HTR-8/SVneo (cell line): ENCODE measurements around the gene AUP1.
"Not testable (repeated sequence)": the region's sequence is repeated elsewhere in the genome, so short reads cannot be mapped to it uniquely, and the experiment has no call there.

ENCODE experiments used
- DNase-seq: peaks from one replicate; pipeline ENCODE4 v3.0.0; 2011; ENCODE audit warnings: low spot score, mixed read lengths; ENCODE audit not compliant: insufficient read length
- FAIRE-seq: peaks from 2 replicates; lab custom pipeline; 2011; peaks lifted over from hg19 to GRCh38; lab: Jason Lieb, UNC

AUP1 gene

GRCh38 chr2:74501335-74502071, 28.0 kb downstream of the AUP1 start:
- FAIRE-seq (no peak), DNase-seq (no peak)

DNA sequence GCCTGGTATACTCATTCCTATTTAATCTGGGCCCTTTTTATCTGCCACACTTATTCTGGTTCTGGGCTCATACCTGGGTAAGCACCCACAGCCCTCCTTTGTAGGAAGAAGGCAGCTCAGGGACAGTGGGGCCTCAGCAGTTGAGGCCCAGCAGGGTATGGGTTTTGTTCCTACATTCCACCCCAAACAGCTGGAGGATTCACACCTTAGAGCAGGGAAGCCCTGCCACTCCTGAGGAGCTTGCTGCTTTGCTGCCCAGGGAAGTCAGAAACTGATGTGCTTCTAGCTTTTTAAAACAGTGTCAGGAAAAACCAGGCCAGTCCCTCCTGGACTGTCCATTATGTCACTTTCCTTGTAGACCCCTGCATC, 28.9 kb downstream of the AUP1 start:
- DNase-seq (no peak), FAIRE-seq (no peak)

GRCh38 chr2:74499940-74500577, 29.4 kb downstream of the AUP1 start:
- DNase-seq: no peak
- no peak for FAIRE-seq

GRCh38 chr2:74499267-74499939, 30.1 kb downstream of the AUP1 start, which contains the start of gene LBX2:
Gene LBX2, minus strand, starts transcription at chr2:74499603. Its CDS starts 66 bp downstream, at chr2:74499537.
- no peak for DNase-seq
- no peak for FAIRE-seq

DNA sequence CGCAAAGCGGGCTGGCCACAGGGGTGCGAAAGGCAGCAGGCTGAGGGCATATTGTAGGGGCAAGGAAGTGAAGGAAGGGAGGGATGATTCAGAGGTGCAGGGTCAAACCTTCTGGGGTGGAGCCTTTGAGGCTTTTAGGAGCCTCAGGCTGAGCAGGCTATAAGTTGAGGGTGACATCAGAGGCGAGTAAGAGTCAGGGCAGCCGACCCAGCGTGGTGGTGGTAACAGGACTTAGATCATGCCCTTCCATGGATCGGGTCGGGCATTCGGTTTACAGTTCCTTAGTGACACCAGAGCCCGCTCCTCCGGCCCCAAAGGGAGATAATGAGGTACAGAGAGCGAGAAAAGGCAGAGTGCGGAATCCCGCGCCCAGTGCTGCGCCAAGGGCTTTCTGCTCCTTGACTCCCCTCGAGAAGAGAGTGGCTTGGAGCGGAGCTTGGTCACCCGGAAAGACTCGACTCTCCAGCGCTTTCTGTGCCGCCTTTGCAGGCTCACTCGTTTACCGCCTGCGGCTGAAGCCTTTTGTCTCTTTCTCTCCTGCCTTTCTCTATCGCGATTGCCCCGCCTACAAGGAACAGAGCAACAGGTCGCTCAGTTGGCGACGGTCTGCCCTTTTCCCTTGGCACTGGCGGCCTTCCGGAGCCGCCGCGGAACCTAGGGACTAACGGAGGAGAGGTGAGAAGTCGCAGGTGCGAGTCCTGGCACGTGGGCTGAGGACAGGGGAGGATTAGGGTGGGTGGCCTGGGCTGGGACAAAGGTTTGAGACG, 30.8 kb downstream of the AUP1 start:
- FAIRE-seq (no peak), DNase-seq (no peak)

DNA sequence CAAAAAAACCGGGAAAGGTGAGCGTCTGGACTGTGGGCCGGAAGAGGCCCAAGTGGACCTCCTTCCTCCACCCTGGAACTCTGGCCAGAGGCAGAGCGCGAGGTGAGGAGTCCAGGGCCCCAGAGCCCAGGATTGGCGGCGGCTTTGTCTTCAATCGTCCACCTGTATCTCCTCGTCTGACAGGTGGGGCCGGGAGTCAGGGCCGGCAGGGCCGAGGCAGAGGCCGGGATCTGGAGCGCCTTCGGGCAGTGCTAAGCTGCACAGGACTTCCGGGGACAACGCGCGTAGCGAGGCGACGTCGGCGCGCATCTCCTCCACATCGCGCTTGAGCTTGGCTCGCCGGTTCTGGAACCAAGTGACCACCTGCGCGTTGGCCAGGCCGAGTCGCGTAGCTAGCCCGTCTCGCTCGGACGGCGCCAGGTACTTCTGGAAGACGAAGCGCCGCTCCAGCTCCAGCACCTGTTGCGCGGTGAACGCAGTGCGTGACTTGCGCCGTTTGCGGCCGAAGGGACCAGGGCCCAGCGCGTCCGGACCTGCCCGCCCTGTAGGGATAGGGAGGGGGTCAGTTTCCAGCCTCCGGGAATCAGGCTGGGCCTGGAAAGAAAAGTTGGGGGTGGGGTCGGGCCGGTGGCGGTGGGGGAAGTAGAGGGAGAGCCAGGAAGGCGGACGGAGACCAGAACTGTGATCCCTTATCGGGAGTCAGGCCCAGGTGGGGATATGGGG, 31.6 kb downstream of the AUP1 start:
- DNase-seq (no peak), FAIRE-seq (no peak)

DNA sequence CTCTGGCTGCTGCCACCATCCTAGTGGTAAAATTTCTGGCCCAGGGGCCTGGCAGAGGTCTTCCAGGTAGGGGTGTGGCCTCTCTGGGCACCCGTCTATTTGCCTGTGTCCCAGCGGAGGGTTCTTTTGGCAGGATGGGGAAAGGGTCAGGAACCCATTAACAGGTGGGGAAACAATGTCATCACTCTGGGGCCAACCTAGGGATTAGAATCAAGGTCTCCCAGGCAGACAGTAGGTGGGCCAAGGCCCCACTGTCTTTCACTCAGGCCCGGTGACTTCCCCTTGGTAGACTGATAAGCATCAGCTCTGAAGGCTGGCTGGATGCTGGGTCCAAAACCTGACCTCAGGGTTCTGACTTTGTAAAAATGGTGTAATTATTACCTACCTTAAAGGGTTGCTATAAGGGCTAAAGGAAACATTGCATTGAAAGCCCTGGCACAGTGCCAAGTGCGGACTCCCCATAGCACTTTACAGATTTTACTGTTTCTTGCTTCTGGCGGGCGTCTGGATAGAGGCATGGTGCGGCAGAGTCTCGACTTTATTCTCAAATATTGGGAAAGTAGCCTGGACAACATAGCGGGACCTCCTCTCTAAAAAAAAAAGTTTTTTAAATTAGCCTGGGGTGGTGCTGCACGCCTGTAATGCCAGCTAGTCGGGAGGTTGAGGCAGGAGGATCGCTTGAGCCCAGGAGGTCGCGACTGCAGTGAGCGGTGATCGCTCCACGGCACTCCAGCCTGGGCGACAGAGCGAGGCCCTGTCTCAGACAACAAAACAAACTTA, 32.3 kb downstream of the AUP1 start:
- DNase-seq (no peak), FAIRE-seq (no peak)

- DNase-seq (no peak), FAIRE-seq (no peak)
Measured at GRCh38 chr2:74495440-74495839, 34.1 kb downstream of the AUP1 start.

GRCh38 chr2:74493546-74493945, 36.0 kb downstream of the AUP1 start:
- DNase-seq: no peak
- FAIRE-seq: no peak

DNA sequence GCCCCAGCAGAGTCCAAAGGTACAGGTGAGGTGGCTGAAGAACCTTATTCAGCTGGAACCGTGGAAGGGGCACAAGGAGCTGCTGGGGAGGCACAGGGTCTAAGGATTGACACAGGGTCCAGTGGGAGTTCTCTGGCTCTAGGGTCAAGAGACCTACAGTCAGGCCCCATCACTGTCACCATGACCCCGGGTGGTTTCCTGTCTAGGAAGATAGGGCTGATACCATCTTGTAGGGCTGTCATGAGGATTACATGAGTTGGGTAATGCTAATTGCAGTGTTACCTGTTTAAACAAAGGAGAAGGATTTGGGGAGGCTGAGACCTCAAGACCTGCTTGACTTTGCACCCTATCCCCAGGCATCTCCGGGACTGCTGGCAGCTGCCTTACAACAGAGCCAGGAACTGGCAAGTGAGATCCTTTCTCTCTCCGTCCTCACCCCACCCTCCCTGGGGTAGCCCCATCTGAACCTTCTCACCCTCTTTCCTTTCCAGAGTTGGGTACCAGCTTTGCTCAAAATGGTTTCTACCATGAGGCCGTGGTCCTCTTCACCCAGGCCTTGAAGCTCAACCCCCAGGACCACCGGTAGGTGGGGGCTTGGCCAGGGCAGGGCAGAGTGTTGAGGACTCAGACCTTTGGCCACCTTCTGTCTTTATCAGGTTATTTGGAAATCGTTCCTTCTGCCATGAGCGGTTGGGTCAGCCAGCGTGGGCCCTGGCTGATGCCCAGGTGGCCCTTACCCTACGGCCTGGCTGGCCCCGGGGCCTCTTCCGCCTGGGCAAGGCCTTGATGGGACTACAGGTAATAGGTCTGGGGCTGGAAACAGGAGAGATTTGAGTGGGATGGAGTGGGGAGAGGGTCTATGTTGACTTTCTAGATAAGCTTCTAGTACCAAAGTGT, 37.6 kb downstream of the AUP1 start:
- DNase-seq (no peak), FAIRE-seq (no peak)

- DNase-seq (no peak), FAIRE-seq (no peak)
Measured at GRCh38 chr2:74489906-74490305, 39.6 kb downstream of the AUP1 start.

DNA sequence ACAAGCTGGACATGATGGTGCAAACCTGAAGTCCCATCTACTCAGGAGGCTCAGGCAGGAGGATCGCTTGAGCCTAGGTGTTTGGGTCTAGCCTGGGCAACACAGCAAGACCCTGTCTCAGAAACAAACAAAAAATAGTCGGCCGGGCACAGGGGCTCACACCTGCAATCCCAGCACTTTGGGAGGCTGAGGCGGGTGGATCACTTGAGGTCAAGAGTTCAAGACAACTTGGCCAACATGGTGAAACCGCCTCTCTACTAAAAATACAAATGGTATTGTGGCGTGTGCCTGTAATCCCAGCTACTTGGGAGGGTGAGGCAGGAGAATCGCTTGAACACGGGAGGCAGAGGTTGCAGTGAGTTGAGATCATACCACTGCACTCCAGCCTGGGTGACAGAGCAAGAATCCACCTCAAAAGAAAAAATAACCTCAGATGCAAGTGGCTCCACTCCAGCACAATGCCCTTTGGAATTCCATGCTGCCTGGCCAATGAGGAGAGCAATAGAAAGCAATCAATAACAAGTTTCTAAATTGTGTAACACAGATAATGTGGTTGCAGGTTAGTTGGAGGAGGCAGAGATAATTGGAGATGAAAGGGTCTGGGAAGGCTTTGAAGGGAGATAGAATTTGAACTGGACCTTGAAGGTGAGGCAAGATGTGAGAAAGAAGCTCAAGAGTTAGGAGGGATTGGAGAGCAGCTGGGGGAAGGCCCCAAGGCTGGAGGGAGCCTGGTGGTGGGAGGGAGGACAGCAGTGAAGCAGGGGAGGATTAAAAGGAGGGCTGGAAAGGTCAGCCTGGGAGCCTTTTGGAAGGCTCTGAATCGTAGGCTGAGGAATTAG, 40.6 kb downstream of the AUP1 start:
- no peak for DNase-seq
- no peak for FAIRE-seq

DNA sequence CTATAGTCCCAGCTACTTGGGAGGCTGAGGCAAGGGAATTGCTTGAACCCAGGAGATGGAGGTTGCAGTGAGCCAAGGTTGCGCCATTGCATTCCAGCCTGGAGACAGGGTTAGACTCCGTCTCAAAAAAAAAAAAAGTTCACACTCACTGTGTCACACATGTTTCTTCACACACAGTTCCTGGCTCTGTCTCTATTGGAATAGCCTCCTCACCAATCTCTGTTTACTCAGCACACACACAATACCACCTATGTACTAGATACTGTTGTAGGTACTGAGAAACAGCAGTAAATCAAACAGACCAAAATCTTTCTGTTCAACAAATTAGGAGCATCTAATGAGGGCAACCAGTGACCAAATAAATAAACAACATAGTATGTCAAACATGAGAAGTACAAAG, 43.4 kb downstream of the AUP1 start:
- FAIRE-seq (no peak), DNase-seq (no peak)

- not testable (repeated sequence) for FAIRE-seq, DNase-seq
Measured at GRCh38 chr2:74483675-74484164, 45.8 kb downstream of the AUP1 start.

DNA sequence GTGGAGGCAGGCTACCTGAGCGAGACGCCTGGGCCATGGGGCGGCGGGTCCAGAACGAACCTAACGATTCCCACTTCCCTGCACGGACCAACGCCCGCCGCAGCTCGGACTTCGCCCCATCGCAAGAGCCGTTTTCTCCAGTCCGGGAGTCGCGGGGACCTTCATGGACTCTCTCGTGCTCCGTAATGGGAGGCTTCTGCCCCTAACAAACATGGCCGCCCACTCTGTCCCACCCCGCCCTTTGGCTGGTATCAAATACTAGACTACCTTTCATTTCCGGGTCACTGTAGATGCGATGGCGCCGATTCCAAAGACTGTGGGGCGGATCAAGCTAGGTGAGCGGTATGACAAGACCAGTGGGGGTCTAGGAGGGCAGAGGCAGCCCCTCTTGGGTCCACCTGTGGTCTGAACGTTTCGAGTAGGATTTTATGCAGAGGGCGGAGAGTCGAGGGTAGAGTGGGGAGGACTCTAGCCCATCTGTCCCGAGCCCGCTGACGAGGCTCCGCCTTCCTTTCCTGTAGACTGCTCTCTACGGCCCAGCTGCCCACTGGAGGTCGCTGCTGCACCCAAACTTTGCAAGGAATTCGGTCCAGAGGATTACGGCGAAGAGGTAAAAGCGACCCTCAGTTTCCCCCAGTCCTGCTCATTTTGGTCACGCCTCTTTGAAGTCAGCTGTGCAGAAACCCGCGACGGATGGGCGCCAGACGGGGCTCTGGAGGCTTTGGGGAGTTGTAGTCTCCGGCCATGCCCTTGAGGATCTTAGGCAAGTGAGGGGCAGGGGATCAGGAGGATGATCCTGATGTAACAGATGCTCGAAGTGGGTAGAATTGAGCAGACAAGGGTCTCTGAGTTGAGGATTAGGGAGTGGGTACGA, 46.5 kb downstream of the AUP1 start, which contains the start of the genes CCDC142 and TTC31:
Gene CCDC142 (minus strand): TSS at position 198 of the 874 bp plus-strand sequence. CDS start 161 bp downstream, at position 37.
Gene TTC31 (plus strand): TSS at position 281 of the 874 bp plus-strand sequence. CDS start 15 bp downstream, at position 296.
- DNase-seq (peak; percentile 96), FAIRE-seq (peak; percentile 86)
